ENCODE measurements around the gene ZNF618.

GRCh38 chr9:114016629-114017423 is 140.7 kb downstream of the ZNF618 start:
- TF ChIP-seq CTCF (conservative IDR thresholded peaks at IDR 0.05; ENCODE audit: low read depth, low read length): no peak
- no peak for TF ChIP-seq EZH2 (IDR thresholded peaks at IDR 0.05; ENCODE audit: low read length, unreplicated experiment)

Data from PC-3 (cell line).